ENCODE data around the gene TBC1D17.

TBC1D17 gene

GRCh38 chr19:49896863-49897621, 19.5 kb downstream of the TBC1D17 start, which contains the start of gene IL4I1:
IL4I1 (minus strand) TSS chr19:49896887; CDS start chr19:49896160, 727 bp downstream.
- no peak for DNase-seq

GRCh38 chr19:49904136-49904535, 26.6 kb downstream of the TBC1D17 start:
- DNase-seq, result no peak

GRCh38 chr19:49906879-49907564, 29.5 kb downstream of the TBC1D17 start:
- DNase-seq, result no peak

- no peak for DNase-seq
These were observed 30.4 kb downstream of the TBC1D17 start for GRCh38 chr19:49907745-49908446.

GRCh38 chr19:49908480-49909420, 31.2 kb downstream of the TBC1D17 start:
- no peak for DNase-seq

GRCh38 chr19:49910179-49910578, 32.7 kb downstream of the TBC1D17 start:
- DNase-seq, result no peak

GRCh38 chr19:49911381-49912145, 34.1 kb downstream of the TBC1D17 start:
- DNase-seq, result no peak

- no peak for DNase-seq
These were observed 35.6 kb downstream of the TBC1D17 start for GRCh38 chr19:49912965-49913685.

- no peak for DNase-seq
These were observed 36.2 kb downstream of the TBC1D17 start for GRCh38 chr19:49913720-49914119.

GRCh38 chr19:49915271-49915670, 37.8 kb downstream of the TBC1D17 start:
- DNase-seq, result no peak

GRCh38 chr19:49916839-49917733, 39.6 kb downstream of the TBC1D17 start:
- DNase-seq, result no peak

- DNase-seq, result no peak
These were observed 40.6 kb downstream of the TBC1D17 start for GRCh38 chr19:49918089-49918488.

GRCh38 chr19:49920624-49921363, 43.3 kb downstream of the TBC1D17 start:
- no peak for DNase-seq

- DNase-seq, result no peak
These were observed 44.6 kb downstream of the TBC1D17 start for GRCh38 chr19:49921871-49922795.

- DNase-seq, result no peak
These were observed 45.8 kb downstream of the TBC1D17 start for GRCh38 chr19:49923055-49924003.

GRCh38 chr19:49924004-49924880, 46.7 kb downstream of the TBC1D17 start:
- no peak for DNase-seq

Data from eye (tissue), 1 donor.